ENCODE results near the gene CNOT11.

DNA sequence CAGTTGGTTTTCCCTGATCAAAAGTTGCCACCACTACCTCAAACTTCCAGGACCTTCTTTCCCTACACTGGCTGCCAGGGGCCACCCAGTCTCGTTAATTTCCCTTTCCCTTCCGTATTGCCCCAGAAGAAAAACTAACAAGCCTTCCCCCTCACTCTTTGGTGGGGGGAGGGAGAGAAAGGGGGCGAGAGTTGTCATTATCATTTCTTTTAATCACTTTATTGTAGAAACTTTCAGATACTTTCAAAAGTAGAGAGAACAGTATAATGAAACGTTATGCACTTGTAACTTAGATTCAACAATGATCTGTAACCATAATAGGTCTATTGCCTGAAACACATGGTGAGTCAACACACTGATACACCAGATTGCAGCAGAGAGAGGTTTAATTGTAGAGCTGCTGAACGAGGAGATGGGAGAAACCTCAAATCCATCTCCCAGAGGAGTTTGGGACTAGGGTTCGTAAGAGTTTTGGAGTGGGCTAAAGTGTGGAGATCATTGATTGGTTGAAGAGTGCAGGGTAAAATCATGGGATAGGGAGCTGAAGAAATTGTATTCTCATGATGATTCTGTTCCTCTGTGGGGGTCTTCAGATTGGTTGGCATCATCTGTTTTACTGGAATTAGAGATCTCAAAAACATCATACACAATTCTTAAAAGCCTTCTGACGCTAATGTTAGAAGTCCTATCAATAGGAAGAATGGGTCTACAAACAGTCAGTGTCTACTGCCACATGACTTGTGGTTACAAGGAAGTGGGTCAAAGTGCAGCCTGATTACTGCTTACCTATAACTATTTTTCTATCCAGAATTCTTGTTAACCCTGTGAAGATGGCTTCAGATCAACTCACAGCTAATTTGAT, 58.4 kb downstream of the CNOT11 start:
- TF ChIP-seq POLR2A (IDR thresholded peaks at IDR 0.05; ENCODE audit: low read depth, low read length) (no peak), RCOR1 (IDR thresholded peaks at IDR 0.05; ENCODE audit: insufficient replicate concordance, low read length) (no peak), CTCF (conservative IDR thresholded peaks at IDR 0.05; ENCODE audit: low read depth, low read length) (no peak), SMC3 (IDR thresholded peaks at IDR 0.05; ENCODE audit: low read depth, low read length) (no peak), RFX5 (IDR thresholded peaks at IDR 0.05; ENCODE audit: low read depth, low read length) (no peak)
